Right cardiac atrium (tissue), 5 donors: ENCODE results near the gene MARCKS. TPM values are rescaled to one million over a fixed set of nuclear protein-coding genes. Genes with fewer than 3 reads are reported as not detected.

Experiments used
- ATAC-seq, 2 donors: fragments of 200-7000 bp; cut with Tn5 transposase; one replicate each; pipeline versions ENCODE4 v1.8.0 to v1.9.1; 2020; ENCODE audit warnings: moderate library complexity in 2 of 2, mild to moderate bottlenecking in 1 of 2
- DNase-seq, 3 donors: peaks; one replicate each; pipeline ENCODE4 v3.0.0-alpha.2; 2020
- H3K27ac ChIP-seq: one replicate; pipeline ENCODE4 v1.5.1; 2013; ENCODE audit warnings: mild to moderate bottlenecking, low read length, control low read depth, moderate library complexity
- H3K27me3 ChIP-seq: one replicate; pipeline ENCODE4 v1.6.1; 2013; ENCODE audit not compliant: control insufficient read depth, insufficient read depth
- H3K4me1 ChIP-seq: one replicate; pipeline ENCODE4 v1.6.1; 2013; ENCODE audit warnings: low read length; ENCODE audit not compliant: control insufficient read depth, insufficient read depth
- H3K4me3 ChIP-seq: one replicate; pipeline ENCODE4 v1.5.1; 2013; ENCODE audit warnings: low read length, control low read depth
- H3K9me3 ChIP-seq: one replicate; pipeline ENCODE4 v1.6.1; 2013; ENCODE audit warnings: low read length; ENCODE audit not compliant: control insufficient read depth
- WGBS: extraction: QIAGEN DNeasy Blood & Tissue Kit; methylation state at CpG from one replicate; pipeline ENCODE4 v1.1.7; 2013; 5-methylcytosine and 5-hydroxymethylcytosine counted together
- intact Hi-C, 4 donors: fragments of 100-400 bp; cut with DNase I; formaldehyde crosslinking; loops; one replicate each; pipeline versions ENCODE4 v1.11.0 to v1.14.0; 2022 to 2023
- polyA plus RNA-seq: library from polyadenylated mRNA; stranded (reverse); fragments of 200-250 nt; gene quantifications from one replicate; pipeline ENCODE4 v1.2.3, GENCODE V29; 2013
- total RNA-seq, 4 donors: library from RNA; stranded (reverse); fragmentation: NEBNext Ultra II Directional; extraction: Animal tissue kit (Norgen Biotek cat#: 25700); gene quantifications; one replicate each; pipeline ENCODE4 v1.2.1, GENCODE V29; 2021
- donor health status: healthy with polysubstance abuse.
- donor health status: DM: no; HTN: yes; CAD: no.
- donor health status: DM: no; HTN: no; CAD: no.
- donor health status: DM: no; HTN: yes; CAD: no; lungs with severe emphysema.
- donor health status: DM: yes; HTN: yes; CAD: no.

Gene MARCKS
- total and polyA plus RNA-seq, 5 donors: 11.0 to 28.9 (median 20.7) TPM

DNA sequence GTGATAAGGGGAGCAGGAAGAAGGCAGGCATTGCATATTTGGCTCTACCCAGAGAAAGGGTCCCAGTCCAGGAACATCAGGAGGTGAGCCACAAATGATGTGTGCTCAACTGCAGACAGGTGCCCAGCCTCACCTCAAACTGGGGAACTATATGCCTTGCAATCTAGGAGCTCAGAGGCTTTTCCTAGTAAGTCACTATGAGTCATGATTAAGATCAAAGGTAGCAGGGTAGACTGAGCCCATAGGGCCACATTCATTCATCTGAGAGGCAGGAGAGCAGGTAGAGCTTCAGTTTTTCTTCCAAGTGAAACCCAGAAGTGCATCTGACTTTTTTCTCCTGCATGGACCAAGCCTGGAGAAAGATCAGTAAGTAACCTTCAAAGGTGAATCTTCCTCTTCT is 31.3 kb downstream of the MARCKS start:
- no peak for ATAC-seq
- intact Hi-C loops: no loop called here

DNA sequence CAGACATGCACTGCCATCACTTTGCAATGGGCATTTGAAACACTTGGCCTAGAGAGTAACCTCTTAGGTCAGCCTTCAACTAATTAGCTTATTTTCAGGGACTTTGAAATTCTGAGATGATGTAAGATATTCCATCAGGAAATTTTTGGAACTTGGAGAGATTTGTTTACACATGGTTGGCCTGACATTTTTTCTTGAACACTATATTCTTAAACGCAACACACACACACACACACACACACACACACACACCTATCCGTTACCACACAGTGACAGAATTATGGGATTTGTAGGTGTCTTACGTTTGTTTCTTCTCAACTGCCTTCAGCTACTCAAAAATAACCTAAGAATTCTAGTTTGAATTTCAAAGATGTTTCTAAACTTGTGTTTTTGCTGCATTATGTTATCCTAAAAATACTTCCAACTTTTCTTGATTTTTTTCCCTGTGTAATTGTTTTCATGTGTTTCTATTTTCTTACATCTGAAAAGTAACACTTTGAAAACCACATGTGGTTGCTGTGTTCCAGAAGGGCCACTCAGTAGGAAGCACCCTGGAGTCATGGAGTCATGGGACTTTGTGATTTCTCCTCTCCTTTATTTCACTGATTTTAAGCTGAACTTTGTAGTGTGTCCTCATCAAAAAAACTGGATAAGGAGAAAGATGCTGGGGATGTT is 31.9 kb downstream of the MARCKS start:
- DNase-seq (no peak), ATAC-seq (no peak)
- no peak overlapping the region for H3K4me3 ChIP-seq
- intact Hi-C loops: no loop called here
- H3K9me3 ChIP-seq: no peaks in the 10 kb centered on the region
- WGBS: 90% methylated on average over 3 of the region's 3 CpGs
- no peak overlapping the region for H3K27ac ChIP-seq
- no peaks in the 10 kb centered on the region for H3K27me3 ChIP-seq
- H3K4me1 ChIP-seq: no peaks in the 10 kb centered on the region

More for the DNA sequence above, 31.3 kb downstream of the MARCKS start:
- DNase-seq: no peak
- Histone ChIP-seq H3K9me3 (no peaks in the 10 kb centered on the region), H3K4me3 (no peak overlapping the region), H3K4me1 (no peaks in the 10 kb centered on the region), H3K27ac (no peak overlapping the region), H3K27me3 (no peaks in the 10 kb centered on the region)

DNA sequence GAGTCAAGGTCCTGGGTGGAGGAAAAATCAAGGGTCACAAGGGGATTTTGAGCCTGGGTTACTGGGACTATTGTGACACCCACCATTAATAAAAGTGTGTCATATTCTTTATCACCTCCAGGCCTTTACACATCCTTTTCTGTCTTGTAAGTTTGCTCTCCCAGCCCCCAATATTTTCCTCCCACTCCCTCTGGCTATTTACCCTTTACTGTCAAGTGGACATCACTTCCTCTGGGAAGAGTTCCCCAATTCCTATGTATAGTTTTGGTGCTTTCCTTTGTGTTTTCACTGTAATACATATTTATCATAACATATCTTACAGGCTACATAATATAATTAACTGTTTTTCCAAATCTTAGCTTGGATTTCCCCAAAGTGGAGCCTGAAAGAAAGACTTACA is 36.3 kb downstream of the MARCKS start:
- DNase-seq (no peak), ATAC-seq (no peak)
- H3K9me3 ChIP-seq: no peaks in the 10 kb centered on the region
- intact Hi-C loops: no loop called here
- H3K27me3 ChIP-seq: no peaks in the 10 kb centered on the region
- H3K4me1 ChIP-seq: no peaks in the 10 kb centered on the region
- no peak overlapping the region for H3K27ac ChIP-seq
- no peak overlapping the region for H3K4me3 ChIP-seq

DNA sequence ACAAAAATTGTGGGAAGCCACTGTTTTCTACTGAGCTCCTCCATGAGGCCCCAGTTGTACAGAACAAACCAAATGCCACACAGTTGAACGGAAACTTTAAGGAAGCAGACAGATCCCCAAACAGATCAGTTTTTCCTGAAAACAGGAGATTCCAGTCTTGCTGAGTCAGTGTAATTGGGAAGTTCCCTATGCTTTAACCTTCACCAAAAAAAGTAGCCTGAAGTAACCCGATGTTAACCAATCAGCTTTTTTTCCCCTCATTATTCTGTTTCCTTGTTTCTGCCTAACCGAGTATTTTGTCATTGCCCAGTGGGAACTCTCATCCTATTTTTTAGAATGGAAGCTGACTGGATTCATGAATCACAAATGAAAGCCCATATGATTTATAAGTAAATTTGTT is 36.7 kb downstream of the MARCKS start:
- H3K4me1 ChIP-seq: no peaks in the 10 kb centered on the region
- H3K27ac ChIP-seq: no peak overlapping the region
- no peaks in the 10 kb centered on the region for H3K9me3 ChIP-seq
- ATAC-seq: no peak
- H3K4me3 ChIP-seq: no peak overlapping the region
- no peak for DNase-seq
- no peaks in the 10 kb centered on the region for H3K27me3 ChIP-seq
- intact Hi-C loops: no loop called here
- 74% methylated on average over 3 of the region's 3 CpGs for WGBS

DNA sequence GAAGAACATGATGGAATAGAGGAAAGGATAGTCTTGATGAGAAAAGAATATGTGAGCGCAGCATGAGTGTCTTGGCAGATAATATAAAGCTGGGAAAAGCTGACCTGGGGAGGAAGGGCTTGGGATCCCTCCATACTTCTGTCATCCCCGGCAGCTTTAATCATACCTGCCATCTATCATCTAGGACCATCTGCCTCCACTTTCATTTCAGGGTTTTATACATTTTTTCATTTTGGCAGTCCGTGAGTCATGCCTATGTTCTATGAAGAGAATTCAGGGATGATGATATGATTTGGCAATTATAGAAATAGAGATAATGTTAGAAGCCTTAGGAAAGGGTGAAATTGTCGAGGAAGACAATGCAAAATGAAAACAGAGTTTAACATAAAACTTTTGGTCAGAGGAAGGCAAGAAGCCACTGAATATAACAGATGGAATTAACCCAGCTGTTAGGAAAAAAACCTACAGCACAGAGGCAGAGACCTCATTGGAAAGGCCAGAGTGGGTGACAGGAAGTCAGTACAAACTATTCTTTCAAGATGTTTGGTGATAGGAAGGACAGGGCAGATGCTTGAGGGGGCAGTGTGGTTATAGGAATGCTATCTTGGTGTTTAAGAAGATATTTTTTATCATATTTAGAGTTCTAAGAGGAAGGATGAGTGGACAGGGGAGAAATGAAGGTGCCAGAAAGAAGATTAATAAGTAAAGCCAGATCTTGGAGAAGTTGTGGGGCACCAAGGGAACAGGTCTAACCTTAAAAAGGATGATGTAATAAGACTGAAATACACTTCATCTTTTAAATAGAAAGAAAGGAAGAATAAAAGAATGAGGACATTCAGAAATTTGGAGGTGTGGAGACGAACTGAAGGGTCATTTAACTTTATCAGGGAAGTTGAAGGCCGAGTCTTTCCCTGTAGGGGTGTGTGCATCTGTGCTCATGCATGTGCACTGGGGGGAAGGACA is 37.8 kb downstream of the MARCKS start:
- H3K9me3 ChIP-seq: no peaks in the 10 kb centered on the region
- no peak overlapping the region for H3K4me3 ChIP-seq
- 73% methylated on average over 6 of the region's 6 CpGs for WGBS
- H3K4me1 ChIP-seq: no peaks in the 10 kb centered on the region
- intact Hi-C loops: no loop called here
- DNase-seq (no peak), ATAC-seq (no peak)
- H3K27me3 ChIP-seq: no peaks in the 10 kb centered on the region
- no peak overlapping the region for H3K27ac ChIP-seq

DNA sequence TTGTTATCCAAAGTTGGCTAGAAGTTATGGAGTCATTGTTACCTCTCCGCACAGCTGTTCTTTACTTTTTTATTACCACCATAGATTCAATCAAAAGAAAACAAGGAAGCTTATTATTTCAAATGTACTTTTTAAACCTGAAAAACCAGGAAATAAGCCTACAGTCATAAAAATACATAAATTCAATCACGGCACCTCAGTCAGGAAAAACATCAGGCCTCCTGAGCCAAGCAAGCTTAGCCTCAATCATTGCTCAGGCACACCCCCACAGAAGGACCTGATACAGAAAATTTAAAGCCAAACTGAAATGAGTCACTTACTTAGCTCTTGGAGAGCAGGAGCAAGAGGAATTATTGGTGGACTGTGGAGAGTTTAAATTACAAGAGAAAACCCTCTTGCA is 44.3 kb downstream of the MARCKS start:
- ATAC-seq (peak in 1 of 2 donors; percentile 51), DNase-seq (no peak)
- H3K27ac ChIP-seq: no peak overlapping the region
- 77% methylated on average over 2 of the region's 2 CpGs for WGBS
- H3K9me3 ChIP-seq: no peaks in the 10 kb centered on the region
- H3K4me3 ChIP-seq: no peak overlapping the region
- H3K4me1 ChIP-seq: no peaks in the 10 kb centered on the region
- no peaks in the 10 kb centered on the region for H3K27me3 ChIP-seq
- intact Hi-C loops: no loop called here

DNA sequence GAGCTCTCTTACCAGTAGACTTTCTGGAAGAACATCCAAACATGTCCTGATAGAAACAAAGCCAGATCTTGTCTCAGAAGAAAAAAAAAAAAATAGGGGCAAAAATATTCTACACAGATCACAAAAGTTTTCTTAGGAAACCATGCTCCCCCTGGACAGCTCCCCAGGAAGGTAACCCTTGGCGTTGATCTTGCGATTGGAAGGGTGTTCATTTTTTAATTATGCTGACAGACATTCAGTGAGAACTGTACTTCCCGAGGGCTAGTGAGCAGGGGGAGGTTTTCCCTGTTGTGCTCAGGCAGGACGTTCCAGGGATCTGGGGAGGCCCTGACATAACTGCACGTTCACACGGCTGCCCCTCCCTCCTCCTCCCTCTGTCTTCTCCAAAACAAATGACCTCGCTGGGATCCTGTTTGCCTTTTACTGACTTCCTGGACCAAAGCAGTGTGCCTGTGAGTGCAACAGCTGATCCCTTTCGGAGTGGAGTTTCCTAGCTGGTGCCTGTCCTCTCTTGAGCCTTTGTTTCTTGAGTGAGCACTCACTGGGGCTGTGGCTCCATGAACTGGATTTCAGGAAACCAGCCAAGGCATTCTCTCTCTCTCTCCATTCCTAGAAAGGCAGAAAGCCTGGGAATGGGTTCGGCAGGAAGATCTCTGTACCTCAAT is 46.7 kb downstream of the MARCKS start:
- WGBS: 31% methylated on average over 9 of the region's 9 CpGs
- ATAC-seq: peak; percentile 86 to 88
- intact Hi-C loops: no loop called here
- Histone ChIP-seq H3K4me1 (no peaks in the 10 kb centered on the region), H3K27ac (peak overlapping the region; percentile 39), H3K4me3 (no peak overlapping the region), H3K27me3 (no peaks in the 10 kb centered on the region), H3K9me3 (no peaks in the 10 kb centered on the region)
- DNase-seq: peak; percentile 37 to 75 (median 71)

DNA sequence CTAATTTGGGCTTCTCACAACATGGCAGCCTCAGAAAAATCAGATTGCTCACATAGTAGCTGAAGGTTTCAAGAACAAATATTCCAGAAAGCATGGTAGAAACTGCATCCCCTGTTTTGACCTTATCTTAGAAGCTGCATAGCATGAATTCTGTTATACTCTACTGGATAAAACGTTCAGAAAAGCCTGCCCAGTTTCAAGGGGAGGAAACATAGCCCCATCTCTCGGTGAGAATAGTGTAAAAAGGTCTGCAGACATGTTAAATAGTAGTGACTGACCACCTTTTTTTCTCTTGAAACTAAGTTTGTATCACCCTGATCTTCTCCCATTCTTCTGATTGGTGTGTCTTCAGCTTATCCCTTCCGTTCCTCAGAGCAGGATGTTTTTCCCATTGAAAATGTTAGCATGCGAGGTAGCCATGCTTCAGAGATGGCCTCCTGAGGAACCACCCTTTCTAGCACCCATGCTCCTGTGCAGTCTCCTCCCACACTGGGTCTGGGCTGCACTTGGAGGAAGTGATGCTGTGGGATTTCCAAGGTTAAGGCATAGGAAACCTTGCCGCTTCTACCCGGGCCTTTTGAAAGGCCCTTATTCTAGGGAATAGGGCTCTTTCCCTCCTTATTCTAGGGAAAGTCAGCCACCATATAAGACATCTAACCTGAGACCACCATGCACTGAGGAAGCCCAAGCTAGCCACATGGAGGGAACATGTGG is 50.1 kb downstream of the MARCKS start:
- Histone ChIP-seq H3K9me3 (no peaks in the 10 kb centered on the region), H3K27me3 (no peaks in the 10 kb centered on the region), H3K4me1 (no peaks in the 10 kb centered on the region), H3K27ac (no peak overlapping the region), H3K4me3 (no peak overlapping the region)
- ATAC-seq (no peak), DNase-seq (no peak)
- intact Hi-C loops: loop anchor here in 1 of 4 donors (5.0 kb wide), 1 partner anchor 1130 kb away; no protein-coding TSS in a partner anchor
- WGBS: 80% methylated on average over 6 of the region's 6 CpGs

DNA sequence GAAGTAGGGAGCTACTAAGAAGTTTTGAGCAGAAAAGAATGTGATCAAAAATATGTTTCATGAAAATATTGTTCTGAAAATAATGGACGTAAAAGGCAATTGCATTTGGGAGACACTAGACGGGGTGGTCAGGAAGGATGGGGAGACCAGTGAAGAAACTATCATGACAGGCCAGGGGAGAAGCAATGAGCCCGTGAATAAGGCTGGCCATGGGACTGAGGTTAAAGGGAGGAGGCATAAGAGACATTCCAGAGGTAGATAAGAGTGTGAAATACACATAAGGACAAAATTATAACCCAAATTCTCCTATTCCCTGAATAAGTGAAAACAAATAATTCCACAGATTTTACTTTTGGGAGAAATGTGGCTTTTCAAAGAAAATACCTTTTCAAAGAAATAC is 51.7 kb downstream of the MARCKS start:
- DNase-seq: no peak
- WGBS: 59% methylated on average over 3 of the region's 3 CpGs
- ATAC-seq: no peak
- intact Hi-C loops: loop anchor here in 1 of 4 donors (5.0 kb wide), 1 partner anchor 1132 kb away; no protein-coding TSS in a partner anchor
- Histone ChIP-seq H3K4me3 (no peak overlapping the region), H3K27me3 (no peaks in the 10 kb centered on the region), H3K4me1 (no peaks in the 10 kb centered on the region), H3K9me3 (no peaks in the 10 kb centered on the region), H3K27ac (no peak overlapping the region)

DNA sequence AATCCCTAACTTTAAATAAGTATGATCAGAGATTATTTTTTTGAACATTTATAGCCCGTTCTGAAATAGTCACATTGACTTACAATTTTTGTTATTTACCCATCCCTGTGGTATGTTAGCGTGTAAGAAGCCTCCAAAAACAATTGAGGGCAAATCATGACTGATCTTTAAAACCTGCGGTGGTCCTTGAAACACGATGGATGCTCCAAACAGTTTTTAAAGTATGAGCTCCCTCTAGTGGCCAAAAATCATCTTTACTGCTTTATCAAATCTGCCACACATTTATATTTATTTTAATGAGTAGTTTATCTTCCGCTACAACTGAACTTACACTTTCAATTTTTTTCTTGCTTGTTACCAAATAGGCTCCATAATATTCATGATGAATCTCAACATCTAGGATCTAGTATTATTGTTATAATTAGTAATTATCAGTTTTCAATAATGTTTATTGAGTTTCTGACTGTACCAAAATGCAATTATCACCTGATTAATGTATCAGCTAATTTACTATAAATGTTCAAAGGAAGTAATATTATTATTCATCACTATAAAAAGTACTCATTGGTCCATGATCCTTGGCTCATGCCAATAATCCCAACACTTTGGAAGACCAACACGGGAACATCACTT is 52.2 kb downstream of the MARCKS start:
- intact Hi-C loops: loop anchor here in 1 of 4 donors (5.0 kb wide), 1 partner anchor 1132 kb away; no protein-coding TSS in a partner anchor
- WGBS: 18% methylated on average over 6 of the region's 6 CpGs

More for the DNA sequence above, 52.2 kb downstream of the MARCKS start:
- no peak overlapping the region for H3K4me3 ChIP-seq
- no peaks in the 10 kb centered on the region for H3K4me1 ChIP-seq
- no peak for ATAC-seq
- DNase-seq: no peak
- no peaks in the 10 kb centered on the region for H3K27me3 ChIP-seq
- H3K9me3 ChIP-seq: no peaks in the 10 kb centered on the region
- H3K27ac ChIP-seq: no peak overlapping the region
